DMS153 (cell line): ENCODE measurements around the gene DIAPH2.
"Not testable (repeated sequence)": the region's sequence is repeated elsewhere in the genome, so short reads cannot be mapped to it uniquely, and the experiment has no call there.

ENCODE experiments used
- DNase-seq: peaks from one replicate; lab custom pipeline; 2025; lab: John Stamatoyannopoulos, UW

The DIAPH2 gene

GRCh38 chrX:97387004-97387403, 702.4 kb downstream of the DIAPH2 start:
- DNase-seq = no peak

DNA sequence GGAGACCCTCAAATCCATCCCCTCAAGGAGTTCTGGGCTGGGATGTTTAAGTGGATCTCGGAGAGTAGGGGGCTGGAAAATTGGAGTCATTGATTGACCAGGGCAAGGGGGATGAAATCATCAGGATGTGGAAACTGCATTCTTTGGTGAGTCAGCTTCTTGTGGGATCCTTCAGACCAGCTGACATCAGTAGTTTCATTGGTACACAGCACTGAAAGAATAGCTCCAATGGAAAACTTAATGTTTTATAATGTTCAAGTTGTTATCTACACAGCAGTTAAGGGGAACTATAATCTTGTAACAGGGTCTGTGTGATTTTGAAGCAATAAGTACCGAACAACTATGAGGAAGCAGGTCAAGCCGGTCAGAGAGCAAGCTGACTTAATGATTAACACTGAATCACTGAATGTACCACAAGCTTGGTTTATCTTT, 705.1 kb downstream of the DIAPH2 start:
- no peak for DNase-seq

DNA sequence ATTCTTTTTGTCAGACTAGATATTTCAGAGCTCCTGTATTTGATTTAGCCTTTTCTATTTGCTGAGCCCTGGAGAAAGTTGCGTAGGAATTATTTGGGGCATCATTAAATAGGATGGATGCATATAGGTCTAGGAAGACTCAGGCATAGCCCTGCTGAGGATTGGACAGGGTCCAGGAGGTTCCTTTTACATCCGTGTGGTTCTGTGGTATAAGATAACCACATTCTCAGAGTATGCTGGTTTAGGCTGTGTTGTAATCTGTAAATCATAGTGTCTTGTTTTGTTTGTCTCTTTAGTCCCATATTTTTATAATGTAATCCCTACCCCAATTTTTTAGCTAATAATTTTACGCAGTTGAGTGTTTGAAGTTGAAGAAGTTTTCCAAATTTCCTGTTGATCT, 712.7 kb downstream of the DIAPH2 start:
- no peak for DNase-seq

DNA sequence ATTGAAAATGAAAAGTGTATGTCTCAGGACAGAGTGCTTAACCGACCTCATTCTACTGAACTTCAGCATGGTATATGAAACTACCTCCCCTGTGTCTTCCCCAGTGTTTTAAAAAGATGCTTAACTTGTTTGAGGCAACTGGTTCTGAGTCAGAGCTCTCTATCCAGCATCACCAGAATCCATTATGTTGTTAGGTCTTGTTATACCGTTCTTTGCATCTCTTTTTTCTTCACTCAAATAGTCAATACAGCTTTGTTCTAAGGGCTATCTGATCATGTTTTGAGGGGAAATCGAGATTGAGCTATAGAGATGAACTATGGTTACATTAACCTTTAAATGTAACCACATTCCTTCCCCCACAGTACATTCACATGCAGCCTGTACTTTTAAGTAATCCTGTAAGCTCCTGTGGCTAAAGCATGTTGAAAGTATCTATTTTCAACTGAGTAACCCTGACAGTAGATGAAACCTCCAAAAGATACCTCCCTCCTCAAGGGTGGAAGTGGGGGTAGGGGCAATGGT, 713.4 kb downstream of the DIAPH2 start:
- DNase-seq = no peak

GRCh38 chrX:97399400-97399799, 714.8 kb downstream of the DIAPH2 start:
- peak; percentile 1 for DNase-seq

DNA sequence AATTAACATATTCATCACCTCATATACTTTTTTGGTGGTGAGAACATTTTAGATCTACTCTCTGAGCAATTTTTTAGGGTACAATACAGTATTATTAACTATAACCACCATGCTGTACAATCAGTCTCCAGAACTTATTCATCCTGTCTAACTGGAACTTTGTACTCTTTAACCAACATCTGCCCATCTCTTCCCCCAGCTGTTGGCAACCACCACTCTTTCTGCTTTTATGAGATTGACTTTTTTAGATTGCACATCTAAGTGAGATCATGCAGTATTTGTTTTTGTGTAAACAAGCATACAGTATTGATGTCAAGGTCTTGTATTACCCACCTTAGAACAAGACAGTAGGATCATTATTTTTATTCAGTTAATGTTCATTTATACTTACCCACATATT, 715.9 kb downstream of the DIAPH2 start:
- DNase-seq = no peak

- no peak for DNase-seq
These were observed 716.5 kb downstream of the DIAPH2 start for GRCh38 chrX:97401154-97401553.

GRCh38 chrX:97401586-97402136, 717.0 kb downstream of the DIAPH2 start:
- DNase-seq = no peak

DNA sequence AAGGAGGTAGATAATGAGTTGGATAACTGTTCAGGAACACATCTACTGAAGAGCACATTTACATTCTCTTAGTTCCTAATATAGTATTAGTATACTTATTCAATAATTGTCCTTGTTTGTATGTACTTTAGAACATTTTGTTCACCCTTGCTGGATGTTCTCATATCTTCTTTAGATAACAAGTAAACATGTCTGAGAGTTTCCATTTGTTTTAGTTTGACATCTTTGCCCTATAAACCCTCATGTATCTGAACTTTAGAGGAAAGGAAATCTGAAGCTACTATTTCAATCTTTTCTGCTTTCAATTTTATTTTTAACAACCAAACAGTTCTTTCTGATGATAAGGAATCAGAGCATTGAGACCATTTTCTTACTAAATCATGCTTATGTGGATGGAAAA, 717.7 kb downstream of the DIAPH2 start:
- no peak for DNase-seq

DNA sequence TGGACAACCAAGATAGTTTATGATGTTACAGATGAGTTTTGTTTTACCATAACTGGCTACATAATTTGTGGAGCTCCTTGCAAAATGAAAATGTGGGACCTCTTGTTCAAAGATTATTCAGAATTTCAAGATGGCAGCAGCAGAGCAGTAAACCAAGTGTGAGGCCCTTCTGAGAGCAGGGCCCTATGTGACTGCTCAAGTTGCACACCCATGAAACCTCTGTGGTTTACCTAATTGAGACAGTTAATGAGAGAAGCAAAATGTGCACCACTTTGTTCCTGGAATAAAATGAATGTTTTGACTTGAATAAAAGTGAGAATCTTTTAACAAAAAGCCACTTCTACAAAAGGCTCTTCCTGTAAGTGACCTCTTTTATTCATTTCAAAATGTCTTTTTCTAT, 718.3 kb downstream of the DIAPH2 start:
- no peak for DNase-seq

DNA sequence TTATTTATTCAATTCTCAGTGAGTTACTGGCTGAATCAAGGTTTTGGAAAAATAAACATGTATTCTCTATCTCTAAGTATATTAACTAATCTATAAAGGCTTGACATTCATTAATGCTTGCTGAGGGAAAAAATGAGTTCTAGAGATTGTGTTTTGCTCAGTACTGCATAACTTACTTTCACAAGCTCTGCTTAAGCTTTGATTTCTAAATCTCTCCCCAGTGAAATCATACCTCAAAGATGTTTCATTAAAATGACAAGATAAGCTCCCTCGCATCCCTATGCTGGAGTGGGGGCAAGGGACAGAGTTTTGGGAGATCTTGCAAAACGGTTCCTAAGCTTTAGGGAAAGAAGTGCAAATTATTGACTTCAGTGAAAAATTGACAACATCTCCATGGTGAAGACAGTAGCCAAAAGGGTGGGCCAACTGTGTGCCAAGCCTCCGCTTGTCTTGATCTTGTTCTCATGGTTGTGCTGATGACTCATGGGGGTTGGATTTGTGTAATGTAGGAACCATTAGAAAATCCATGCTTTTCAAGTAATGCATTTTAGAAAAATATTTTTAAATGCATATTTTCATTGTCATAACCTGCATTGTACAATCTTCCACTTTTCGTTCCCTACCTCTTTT, 720.5 kb downstream of the DIAPH2 start:
- no peak for DNase-seq

DNA sequence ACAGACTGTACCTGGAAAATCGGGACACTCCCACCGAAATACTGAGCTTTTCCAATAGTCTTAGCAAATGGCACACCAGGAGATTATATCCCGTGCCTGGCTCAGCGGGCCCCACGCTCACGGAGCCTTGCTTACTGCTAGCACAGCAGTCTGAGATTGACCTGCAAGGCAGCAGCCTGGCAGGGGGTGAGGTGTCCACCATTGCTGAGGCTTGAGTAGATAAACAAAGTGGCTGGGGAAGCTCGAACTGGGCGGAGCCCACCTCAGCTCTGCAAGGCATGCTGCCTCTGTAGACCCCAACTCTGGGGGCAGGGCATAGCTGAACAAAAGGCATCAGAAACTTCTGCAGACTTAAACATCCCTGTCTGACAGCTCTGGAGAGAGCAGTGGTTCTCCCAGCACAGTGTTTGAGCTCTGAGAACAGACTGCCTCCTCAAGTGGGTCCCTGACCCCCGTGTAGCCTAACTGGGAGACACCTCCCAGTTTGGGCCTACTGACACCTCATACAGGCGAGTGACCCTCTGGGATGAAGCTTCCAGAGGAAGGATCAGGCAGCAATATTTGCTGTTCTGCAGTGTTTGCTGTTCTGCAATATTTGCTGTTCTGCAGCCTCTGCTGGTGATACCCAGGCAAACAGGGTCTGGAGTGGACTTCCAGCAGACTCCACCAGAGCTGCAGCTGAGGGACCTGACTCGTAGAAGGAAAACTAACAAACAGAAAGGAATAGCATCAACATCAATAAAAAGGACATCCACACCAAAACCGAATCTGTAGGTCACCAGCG, 725.2 kb downstream of the DIAPH2 start:
- not testable (repeated sequence) for DNase-seq

DNA sequence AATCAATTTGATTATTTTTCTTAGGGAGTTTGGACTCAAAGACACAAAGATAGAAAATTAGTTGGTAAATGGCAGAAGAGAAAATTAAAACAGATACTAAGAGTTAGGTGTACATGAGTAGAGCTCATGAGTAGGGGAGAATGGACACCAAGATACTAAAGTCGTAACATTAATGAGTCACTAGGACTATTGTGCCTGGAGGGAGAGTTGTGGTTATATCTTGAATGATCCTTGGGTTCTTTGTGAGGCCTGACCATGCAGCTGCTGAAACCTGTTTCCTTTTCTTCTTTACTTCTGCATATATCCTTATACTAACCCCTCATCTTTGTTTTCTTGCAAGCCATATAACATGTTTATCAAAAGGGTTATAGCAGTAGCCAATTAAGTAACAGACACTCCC, 731.8 kb downstream of the DIAPH2 start:
- DNase-seq = no peak

GRCh38 chrX:97429101-97429500, 744.5 kb downstream of the DIAPH2 start:
- no peak for DNase-seq

- DNase-seq = no peak
These were observed 746.6 kb downstream of the DIAPH2 start for GRCh38 chrX:97431281-97431680.

- DNase-seq = no peak
These were observed 761.7 kb downstream of the DIAPH2 start for GRCh38 chrX:97446298-97446882.

- DNase-seq = no peak
These were observed 762.7 kb downstream of the DIAPH2 start for GRCh38 chrX:97447306-97447705.

- DNase-seq = no peak
These were observed 767.6 kb downstream of the DIAPH2 start for GRCh38 chrX:97452283-97452682.

GRCh38 chrX:97461763-97462162, 777.1 kb downstream of the DIAPH2 start:
- DNase-seq = no peak

DNA sequence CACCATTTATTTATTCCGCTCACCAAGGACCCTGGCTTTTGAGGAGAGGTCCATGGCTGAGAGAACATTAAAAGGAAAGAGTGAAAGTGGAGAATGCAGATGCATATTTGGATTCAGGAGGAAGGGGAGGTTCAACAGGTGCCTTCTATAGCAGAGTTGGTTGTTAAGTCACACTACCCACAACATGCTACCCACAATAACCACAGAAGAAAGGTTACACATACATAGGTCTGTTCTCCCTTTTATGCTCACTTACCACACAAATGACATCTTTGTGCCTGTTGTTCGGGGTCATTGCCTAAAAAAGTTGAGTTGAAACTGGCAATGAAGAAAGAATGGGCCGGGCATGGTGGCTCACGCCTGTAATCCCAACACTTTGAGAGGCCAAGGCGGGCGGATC, 786.4 kb downstream of the DIAPH2 start:
- DNase-seq = no peak

DNA sequence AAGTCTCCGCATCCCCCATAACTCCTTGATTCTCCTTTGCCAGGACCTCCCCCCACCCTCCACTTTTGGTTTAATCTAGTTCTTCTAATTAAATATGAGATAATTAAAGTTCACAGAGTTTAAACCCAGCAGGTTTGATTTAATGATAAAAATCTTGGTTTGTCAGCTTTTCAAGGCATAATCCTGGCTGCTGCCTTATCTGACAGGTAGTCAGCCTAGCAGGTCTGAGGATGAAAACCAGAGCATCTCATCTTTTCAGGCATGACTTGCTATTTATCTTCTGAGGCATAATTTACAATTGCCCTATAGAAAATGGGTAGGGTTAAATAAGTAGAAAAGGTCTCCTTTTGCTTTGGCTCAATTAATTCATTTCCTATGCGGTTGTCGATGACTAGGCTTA, 790.3 kb downstream of the DIAPH2 start:
- DNase-seq = no peak

- DNase-seq = no peak
These were observed 794.7 kb downstream of the DIAPH2 start for GRCh38 chrX:97479106-97479890.
